ENCODE data around the gene CRAT.

Gene CRAT

GRCh38 chr9:129111528-129112151 is 1.0 kb upstream of the CRAT start:
- no peak for DNase-seq (ENCODE audit: low read depth in 2 of 2)

DNA sequence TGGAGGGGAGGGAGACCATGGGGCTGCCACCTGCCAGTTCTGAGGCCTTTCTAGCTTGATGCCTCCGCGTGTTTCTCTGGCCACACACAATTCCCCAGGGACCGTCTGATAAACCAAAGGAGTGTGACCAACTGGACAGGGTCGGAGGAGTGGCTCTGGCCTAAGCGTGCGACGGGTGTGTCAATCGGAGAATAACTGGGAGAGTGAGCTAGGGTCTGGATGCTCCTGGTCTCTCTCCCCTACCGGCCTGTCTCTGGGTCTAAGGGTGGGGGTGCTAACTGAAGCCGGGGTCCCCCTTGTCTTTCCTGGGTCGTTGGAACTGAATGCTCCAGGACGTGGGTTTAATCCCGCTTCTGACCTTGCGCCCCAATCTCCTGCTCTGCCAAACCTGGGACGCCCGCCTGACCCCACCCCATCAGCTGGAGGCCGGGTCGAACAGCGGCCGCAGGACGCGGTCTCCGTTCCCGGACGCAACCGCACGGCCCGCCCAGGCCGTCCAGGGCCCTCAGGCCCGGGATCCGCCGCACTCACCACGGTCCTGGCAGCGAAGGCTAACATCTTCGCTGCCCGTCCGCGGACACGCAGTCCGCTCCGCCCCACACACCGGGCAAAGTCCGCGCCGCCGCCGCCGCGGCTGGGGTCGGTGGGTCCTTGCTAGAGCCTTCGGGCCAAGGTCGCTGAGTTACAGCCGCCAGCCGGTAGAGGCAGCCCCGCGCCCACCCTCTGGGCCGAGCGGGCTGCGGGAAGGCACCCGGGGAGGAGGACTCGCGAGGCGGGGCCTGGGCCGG is 447 bp downstream of the CRAT start:
- DNase-seq (ENCODE audit: low read depth in 2 of 2), result no peak

DNA sequence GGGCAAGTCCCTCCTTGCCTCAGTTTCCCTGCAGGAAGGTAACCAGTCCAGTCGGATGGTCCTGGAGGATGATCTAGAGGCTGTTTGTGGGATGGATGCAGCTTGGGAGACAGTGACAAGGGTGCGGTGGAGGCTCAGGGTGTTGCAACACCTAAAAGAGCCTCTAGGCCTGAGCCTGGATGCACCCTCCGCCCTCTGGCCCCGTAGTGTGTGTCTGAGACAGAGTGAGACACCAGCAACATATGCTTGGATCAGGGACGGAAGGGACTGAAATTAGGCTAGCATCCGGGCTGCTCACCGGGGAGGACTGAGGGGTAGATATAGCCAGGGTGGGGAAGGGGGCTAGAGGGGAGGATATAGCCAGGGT is 1.1 kb downstream of the CRAT start:
- no peak for DNase-seq (ENCODE audit: low read depth in 2 of 2)

GRCh38 chr9:129108805-129109536 is 1.6 kb downstream of the CRAT start:
- DNase-seq (ENCODE audit: low read depth in 2 of 2), result no peak

DNA sequence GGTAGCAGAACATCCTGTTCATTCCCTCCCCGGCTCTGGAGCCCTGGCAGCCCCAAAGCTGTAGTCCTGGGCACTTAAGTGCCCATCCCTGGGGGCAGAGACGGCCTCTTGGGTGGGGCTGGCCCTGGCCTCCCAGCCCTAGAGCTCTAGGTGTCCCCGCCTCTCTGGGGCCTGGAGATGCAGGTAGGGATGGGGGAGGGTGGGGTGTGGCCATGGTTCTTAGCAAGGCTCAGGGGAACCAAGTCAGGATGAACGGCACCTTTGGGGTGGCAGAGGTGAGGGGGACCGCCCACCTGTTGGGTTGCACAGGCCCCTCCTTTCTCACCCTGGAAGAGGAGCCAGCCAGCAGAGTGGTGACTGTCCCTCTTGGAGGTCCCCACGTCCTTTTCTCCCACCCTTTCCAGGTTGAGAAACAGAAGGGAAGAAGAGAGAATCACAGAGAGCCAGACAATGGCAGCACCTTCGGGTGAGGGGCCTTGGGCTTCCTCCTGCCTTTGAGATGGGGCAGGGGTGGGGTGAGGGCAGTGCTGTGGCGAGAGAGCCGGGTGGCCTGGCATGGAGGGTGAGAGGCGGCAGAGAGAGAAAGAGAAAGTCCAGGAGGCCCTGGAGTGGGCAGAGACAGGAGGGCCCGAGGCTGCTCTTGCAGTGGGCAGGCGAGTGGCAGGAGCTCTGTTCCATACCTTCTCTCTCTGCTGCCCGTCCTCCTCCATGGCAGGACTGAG is 2.3 kb downstream of the CRAT start:
- no peak for DNase-seq (ENCODE audit: low read depth in 2 of 2)

DNA sequence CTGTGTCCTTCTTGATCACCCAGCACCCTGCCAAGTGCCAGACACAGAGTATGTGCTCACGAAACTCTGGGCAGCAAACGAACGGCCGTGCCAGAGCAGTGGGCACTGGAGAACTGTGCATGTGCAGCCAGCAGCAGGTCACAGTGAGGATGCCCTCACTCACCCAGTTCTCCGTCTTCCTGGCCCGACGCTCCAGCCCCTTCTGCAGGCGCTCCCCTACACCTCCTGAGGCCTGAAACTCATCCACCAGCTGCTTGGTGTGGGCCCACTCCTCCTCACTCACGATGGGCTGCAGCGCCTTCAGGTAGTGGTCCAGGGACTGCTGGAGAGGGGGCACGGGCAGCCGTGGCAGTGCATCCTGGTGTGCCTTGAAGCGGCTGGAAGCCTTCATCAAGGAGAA is 2.9 kb downstream of the CRAT start:
- no peak for DNase-seq (ENCODE audit: low read depth in 2 of 2)

GRCh38 chr9:129105857-129106694 is 4.5 kb downstream of the CRAT start:
- DNase-seq (ENCODE audit: low read depth in 2 of 2), result no peak

DNA sequence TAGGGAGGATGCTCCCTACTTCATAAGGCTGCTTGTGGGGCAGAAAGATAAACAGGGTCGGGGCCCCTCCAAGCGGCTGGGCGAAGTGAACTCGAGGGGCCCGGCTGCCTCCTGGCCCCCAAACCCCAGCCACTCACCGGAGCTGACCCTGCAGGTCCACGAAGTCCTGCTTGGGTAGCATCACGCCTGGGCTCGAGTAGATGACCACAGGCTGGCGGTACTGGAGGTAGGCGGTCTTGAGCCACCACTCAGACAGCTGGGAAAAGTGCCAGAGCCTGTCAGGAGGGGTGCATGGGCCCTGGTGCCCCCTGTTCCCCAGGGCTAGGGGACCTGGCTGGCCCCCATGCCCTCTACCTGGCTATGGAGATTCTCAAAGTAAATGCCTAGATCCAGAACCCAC is 6.5 kb downstream of the CRAT start:
- DNase-seq (ENCODE audit: low read depth in 2 of 2), result no peak

DNA sequence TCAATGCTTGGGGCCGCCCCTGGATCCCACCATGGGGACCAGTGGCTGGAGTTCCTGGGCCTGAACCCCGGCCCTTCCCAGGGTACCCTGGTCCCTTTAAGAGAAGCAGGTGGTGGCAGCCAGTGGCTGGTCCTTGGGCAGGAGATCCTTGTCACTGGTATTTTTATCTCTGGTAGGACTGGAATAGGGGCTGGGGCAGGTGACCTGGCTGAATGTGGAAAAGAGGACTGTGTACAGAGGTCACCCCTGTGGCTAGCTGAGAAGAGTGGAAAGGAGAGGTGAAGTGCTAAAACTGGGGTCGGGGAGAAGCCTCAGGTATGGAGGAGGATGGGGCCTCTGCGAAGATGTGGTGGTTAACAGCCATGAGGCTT is 7.0 kb downstream of the CRAT start:
- no peak for DNase-seq (ENCODE audit: low read depth in 2 of 2)

DNA sequence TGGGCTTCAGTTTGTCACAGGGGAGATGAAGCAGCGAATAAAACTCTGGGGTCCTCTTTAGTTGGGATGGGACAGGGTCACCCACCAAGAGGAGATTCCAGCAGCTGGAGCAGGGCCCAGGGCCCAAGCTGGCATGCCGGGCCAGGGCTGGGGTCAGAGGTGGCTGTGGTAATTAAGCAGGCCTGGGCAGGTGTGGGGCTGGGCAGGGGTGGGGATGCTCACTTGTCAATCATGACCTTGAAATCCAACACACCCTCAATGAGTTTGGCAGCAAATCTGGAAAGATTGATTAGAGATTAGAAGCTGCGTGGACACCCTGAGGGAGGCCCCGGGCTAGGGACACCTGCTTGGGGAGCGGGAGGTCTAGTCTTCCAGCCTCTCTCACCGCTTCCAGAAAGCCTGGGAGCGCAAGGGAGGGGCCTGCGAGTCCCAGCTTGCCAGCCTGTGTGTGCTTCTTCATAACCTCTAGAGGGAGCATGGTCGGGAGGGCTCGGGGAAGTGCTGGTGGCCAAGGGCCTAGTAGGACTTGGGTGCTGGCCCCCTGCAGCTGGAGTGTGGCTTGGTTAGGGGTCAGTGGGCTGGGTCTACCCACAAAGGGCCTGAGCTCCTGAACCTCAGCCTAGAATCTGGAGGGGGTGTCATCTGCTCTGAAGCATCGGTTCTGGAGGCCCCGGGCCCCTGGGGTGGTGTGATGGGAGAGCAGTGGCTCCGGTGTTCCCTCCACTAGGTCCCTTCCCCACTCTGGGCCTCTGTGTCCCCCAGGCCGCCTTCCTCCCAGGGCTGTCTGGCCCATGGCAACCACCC is 7.6 kb downstream of the CRAT start:
- DNase-seq (ENCODE audit: low read depth in 2 of 2), result no peak

GRCh38 chr9:129102095-129102525 is 8.5 kb downstream of the CRAT start:
- no peak for DNase-seq (ENCODE audit: low read depth in 2 of 2)

- no peak for DNase-seq (ENCODE audit: low read depth in 2 of 2)
These were observed 9.3 kb downstream of the CRAT start for GRCh38 chr9:129101279-129101678.

DNA sequence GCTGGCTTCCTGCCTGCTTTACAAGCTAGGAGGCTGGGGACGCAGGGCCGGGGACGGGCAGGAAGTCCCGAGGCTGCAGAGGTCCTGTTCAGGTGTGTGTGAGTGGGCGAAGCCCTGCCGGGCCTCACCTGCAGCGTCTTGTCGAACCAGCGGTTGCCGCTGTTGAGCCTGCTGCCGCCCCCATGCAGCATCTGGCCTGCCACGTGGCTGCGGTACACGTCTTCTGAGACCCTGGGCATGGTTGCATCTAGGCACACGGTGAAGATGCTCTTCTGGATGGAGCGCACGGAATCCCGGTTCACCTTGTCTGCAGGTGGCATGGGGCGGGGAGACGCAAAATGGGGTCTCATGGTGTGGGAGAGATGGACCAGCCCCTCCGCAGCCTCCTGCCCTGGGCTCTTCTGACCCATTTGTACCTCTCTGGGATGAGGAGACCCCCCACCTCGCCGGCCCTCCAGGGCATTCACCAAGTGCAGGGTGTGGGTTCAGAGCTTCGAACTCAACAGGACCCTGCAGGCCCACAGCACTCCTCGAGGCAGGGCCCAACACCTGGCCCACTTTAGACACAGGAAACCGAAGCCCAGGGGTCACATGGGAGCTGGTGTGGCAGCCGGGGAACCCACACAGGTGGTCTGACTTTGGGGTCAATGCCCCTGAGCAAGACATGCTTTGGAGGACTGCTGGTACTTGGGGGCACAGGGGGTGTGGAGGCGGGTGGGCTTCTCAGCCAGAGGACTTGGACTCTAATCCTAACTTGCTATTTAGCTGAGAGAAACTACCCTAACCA is 10.0 kb downstream of the CRAT start:
- DNase-seq (ENCODE audit: low read depth in 2 of 2), result no peak

GRCh38 chr9:129098328-129098727 is 12.3 kb downstream of the CRAT start:
- DNase-seq (ENCODE audit: low read depth in 2 of 2), result no peak

GRCh38 chr9:129097671-129098306 is 12.8 kb downstream of the CRAT start:
- DNase-seq (ENCODE audit: low read depth in 2 of 2), result no peak

- DNase-seq (ENCODE audit: low read depth in 2 of 2), result no peak
These were observed 14.7 kb downstream of the CRAT start for GRCh38 chr9:129095908-129096307.

DNA sequence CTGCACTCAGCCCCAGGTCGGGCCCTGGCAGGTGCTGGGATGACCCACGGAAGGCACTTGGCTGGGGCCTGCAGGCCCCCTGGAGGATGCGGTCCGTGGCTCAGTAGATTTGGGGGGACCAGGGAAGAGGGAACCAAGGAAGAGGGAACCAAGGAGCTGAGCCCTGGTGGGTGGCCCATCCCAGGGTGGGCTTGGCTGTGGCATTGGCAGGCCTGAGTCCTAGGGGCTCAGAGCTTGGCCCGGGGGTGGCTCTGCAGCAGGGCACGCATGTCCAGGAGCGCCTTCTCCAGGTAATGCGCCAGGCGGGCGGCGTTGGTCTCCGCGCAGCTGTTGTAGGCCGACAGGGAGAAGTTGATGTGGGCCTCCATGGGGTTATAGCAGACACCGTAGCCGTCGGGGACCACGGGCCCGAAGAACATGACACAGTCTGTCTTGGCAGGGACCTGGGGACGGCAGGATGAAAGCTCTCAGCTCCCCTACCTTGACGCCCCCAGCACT is 15.4 kb downstream of the CRAT start:
- no peak for DNase-seq (ENCODE audit: low read depth in 2 of 2)

- DNase-seq (ENCODE audit: low read depth in 2 of 2), result no peak
These were observed 16.0 kb downstream of the CRAT start for GRCh38 chr9:129094387-129095169.
